ENCODE measurements around the gene TDRD6.
"Not testable (repeated sequence)": the region's sequence is repeated elsewhere in the genome, so short reads cannot be mapped to it uniquely, and the experiment has no call there.

The TDRD6 gene

GRCh38 chr6:46687619-46688097 is at the start of gene TDRD6:
TSS of gene TDRD6 (plus strand) at chr6:46687885. CDS start at chr6:46688129, 244 bp downstream.
- no peak for DNase-seq

GRCh38 chr6:46637933-46638332 is 49.8 kb upstream of the TDRD6 start:
- DNase-seq, result no peak

- DNase-seq, result no peak
Measured at GRCh38 chr6:46638650-46639049, 49.0 kb upstream of the TDRD6 start.

- DNase-seq, result no peak
Measured at GRCh38 chr6:46642928-46643751, 44.5 kb upstream of the TDRD6 start.

DNA sequence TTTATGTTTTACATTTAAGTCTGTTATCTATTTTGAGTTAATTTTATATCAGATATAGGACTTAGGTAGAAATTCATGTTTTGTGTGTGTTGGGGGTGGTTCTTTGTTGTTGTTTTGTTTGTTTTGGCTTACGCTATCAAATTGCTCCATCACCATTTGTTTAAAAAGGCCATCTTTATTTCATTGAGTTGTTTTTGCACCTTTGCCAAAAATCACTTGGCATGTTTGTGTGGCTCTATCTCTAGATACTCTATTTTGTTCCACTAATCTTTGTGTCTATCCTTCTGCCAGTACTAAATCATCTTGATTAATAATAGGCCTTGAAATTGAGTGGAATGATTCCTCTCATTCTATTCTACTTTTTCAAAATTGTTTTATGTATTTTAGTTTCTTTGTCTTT is 42.4 kb upstream of the TDRD6 start:
- no peak for DNase-seq

DNA sequence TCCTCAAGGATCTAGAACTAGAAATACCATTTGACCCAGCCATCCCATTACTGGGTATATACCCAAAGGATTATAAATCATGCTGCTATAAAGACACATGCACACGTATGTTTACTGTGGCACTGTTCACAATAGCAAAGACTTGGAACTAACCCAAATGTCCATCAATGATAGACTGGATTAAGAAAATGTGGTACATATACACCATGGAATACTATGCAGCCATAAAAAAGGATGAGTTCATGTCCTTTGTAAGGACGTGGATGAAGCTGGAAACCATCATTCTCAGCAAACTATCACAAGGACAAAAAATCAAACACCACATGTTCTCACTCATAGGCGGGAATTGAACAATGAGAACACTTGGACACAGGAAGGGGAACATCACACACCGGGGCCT is 39.6 kb upstream of the TDRD6 start:
- not testable (repeated sequence) for DNase-seq

- DNase-seq, result no peak
Measured at GRCh38 chr6:46648869-46649492, 38.7 kb upstream of the TDRD6 start.

- DNase-seq, result no peak
Measured at GRCh38 chr6:46651006-46651405, 36.7 kb upstream of the TDRD6 start.

DNA sequence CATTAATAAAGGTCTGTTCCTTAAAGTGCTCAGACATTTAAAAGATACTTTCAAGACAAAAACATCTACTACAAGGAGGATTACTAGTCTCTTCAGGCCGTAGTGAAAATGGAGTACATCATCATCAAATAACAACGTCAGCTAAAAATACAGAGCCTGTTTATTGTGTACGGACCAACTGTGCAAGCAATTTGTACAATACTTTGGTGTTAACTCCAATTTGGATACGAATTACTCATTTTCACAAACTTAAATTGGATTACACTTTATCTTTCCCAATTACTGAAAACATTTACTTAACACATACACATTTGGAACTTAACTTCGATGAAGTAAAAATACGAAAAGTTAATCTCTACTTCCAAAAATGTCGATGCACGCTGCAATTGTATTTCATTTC is 35.9 kb upstream of the TDRD6 start:
- no peak for DNase-seq

GRCh38 chr6:46652232-46652602 is 35.5 kb upstream of the TDRD6 start:
- DNase-seq, result no peak

- peak; percentile 54 for DNase-seq
Measured at GRCh38 chr6:46652603-46653438, 34.9 kb upstream of the TDRD6 start, which contains the start of the genes CYP39A1 and SLC25A27. TSS of gene CYP39A1 (minus strand) at chr6:46652818. CDS start at chr6:46652582, 236 bp downstream. TSS of gene SLC25A27 (plus strand) at chr6:46652975. CDS start at chr6:46653193, 218 bp downstream.

GRCh38 chr6:46653439-46654195 is 34.1 kb upstream of the TDRD6 start:
- DNase-seq, result no peak

DNA sequence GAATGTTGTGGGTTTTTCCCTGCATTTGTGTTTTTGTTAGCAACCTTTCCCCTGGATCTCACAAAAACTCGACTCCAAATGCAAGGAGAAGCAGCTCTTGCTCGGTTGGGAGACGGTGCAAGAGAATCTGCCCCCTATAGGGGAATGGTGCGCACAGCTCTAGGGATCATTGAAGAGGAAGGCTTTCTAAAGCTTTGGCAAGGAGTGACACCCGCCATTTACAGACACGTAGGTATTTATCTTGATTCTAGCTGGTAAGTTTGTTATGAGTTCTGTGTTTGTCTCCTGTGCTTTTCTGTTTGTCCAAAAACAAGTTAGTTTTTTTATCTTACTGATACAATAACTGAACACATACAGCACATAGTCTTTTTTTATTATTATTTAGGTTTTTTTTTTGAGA is 31.9 kb upstream of the TDRD6 start:
- no peak for DNase-seq

GRCh38 chr6:46657642-46658041 is 30.0 kb upstream of the TDRD6 start:
- no peak for DNase-seq

- no peak for DNase-seq
Measured at GRCh38 chr6:46661483-46661882, 26.2 kb upstream of the TDRD6 start.

DNA sequence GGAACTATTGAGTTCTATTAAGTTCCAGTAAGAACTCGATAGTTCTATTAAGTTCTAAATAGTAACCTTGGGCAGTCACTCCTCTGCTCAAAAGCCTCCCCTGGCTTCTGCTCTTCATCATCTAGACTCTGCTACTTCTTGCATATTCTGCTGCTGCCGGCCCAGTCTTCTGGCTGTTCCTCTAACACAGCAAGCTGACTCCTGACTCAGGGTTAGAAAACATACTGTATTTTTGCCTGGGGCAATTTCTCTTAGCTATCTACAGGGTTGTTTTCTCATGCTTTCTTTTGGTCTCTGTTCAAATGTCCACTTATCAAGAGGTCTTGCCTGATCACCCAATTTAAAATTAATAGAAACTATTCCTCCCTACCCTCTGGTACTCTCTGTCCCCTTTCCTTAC is 20.3 kb upstream of the TDRD6 start:
- no peak for DNase-seq

- no peak for DNase-seq
Measured at GRCh38 chr6:46674410-46674809, 13.3 kb upstream of the TDRD6 start.

GRCh38 chr6:46676604-46677313 is 10.9 kb upstream of the TDRD6 start:
- DNase-seq, result no peak

DNA sequence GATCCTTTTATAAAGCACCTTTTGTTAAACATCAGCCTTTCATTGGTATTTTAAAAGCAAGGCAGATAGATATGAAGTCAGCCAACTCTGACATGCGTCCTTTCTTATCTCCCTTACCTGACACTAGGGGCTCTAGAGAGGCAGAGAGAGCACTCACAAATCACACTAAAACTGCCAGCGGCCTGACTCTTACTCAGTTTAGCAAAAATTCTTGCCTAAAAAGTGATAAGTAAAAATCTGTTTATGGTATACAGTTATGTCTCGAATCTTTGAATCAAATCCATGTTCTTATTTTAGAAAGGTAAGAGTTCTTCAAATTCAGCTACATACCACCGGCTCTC is 10.4 kb upstream of the TDRD6 start:
- DNase-seq, result no peak

DNA sequence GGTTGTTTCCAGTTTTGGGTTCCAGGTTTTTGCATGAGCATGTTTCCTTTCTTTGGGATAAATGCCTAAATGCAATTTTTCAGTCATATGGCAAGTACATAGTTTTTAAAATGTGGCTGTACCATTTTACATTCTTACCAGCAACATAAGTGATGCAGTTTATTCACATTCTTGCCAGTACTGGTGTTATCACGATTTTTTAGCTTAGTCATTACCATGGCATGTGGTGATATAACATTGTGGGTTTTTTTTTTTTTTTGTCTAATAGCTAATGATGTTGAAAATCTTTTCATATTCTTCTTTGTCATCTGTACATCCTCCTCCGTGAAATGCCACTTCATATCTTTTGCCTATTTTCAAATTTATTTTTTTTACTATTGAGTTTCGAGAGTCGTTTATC is 2.9 kb upstream of the TDRD6 start:
- DNase-seq, result no peak

DNA sequence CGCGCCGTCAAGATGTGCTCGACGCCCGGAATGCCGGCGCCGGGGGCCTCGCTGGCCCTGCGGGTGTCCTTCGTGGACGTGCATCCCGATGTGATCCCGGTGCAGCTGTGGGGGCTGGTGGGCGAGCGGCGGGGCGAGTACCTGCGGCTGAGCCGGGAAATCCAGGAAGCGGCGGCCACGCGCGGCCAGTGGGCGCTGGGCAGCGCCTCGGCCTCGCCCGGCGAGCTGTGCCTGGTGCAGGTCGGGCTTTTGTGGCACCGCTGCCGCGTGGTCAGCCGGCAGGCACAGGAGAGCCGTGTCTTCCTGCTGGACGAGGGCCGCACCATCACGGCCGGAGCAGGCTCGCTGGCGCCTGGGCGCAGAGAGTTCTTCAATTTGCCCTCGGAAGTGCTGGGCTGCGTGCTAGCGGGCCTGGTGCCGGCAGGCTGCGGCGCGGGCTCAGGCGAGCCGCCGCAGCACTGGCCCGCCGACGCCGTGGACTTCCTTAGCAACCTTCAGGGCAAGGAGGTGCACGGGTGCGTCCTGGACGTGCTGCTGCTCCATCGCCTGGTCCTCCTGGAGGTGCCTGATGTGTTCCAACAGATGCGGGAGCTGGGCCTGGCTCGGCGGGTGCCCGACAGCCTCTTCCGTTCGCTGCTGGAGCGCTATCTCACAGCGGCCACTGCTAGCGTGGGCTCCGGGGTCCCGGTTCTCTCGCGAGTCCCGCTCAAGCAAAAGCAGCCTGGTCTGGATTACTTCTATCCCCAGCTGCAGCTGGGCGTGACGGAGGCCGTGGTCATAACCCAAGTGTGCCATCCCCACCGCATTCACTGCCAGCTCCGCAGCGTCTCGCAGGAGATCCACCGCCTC is 656 bp downstream of the TDRD6 start:
- no peak for DNase-seq

Data from GDM1 (cell line).